NCI-H1436 treated with DMSO at 0.1 percent for 48 hours (cell line): ENCODE data around the gene ST7.

Experiments
- DNase-seq: peaks from one replicate; lab custom pipeline; 2025; lab: John Stamatoyannopoulos, UW

ST7 gene

GRCh38 chr7:117157241-117158209 is 204.2 kb downstream of the ST7 start:
- no peak for DNase-seq

- DNase-seq = no peak
Observed at GRCh38 chr7:117158941-117159697, 205.8 kb downstream of the ST7 start.

- DNase-seq = no peak
Observed at GRCh38 chr7:117163101-117163500, 209.8 kb downstream of the ST7 start.

- DNase-seq = no peak
Observed at GRCh38 chr7:117164620-117165019, 211.3 kb downstream of the ST7 start.

- DNase-seq = no peak
Observed at GRCh38 chr7:117165656-117166055, 212.4 kb downstream of the ST7 start.

- no peak for DNase-seq
Observed at GRCh38 chr7:117169907-117170306, 216.6 kb downstream of the ST7 start.

GRCh38 chr7:117171106-117171505 is 217.8 kb downstream of the ST7 start:
- DNase-seq = no peak

- no peak for DNase-seq
Observed at GRCh38 chr7:117172283-117172682, 219.0 kb downstream of the ST7 start.

- no peak for DNase-seq
Observed at GRCh38 chr7:117173035-117173770, 219.9 kb downstream of the ST7 start.

DNA sequence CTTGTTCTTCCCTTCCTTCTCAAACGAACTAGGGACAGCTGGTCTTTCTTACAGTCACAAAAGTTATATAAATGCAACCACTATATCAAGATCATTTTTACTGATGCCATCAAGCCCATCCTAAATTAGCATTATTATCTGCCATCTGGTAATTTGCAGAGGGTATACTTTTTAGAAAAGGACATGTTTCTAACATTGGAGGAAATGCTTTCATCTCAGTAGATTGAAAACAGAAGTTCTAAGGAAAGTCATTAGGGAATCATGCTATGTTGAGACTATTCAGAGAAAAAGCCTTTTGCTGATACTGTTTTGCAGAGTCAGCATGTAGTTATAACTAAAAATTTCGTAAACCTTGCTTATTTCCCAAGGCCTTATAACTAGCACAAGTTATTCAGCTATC is 222.9 kb downstream of the ST7 start:
- no peak for DNase-seq

DNA sequence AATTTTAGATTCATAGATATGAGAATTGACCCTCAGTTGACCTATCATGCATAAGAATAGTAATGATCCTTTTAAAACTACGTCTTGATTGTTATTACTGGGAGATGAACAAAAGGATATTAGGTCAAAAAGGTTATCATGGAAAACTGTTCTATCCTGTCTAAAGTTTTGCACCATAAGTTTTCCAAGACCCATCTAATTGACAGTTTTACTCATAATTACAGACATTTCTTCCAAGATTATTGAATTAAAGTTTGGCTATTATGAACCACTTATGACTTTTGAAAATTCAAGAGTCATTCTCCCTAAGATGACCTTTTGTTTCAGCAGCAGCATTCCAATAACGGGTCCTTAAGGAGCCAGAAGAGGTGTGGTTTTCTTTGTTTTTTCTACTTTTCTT is 225.3 kb downstream of the ST7 start:
- no peak for DNase-seq

GRCh38 chr7:117179701-117180100 is 226.4 kb downstream of the ST7 start:
- DNase-seq = no peak

DNA sequence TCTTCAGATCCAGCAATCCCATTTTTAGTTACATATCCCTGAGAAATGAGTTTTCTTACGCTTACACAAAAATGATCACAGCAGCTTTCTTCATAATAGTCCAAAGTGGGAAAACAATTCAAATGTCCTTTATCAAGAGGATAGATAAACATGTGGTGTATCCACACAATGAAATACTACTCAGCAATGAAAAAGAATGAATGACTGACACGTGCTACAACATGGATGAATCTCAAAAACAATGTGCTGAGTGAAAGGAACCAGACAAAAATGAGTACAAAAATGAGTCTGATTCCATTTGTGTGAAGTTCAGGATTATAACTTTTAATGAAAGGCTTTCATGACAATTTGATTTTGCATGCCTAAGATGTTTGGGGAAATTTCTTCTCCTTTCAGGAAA is 230.4 kb downstream of the ST7 start:
- DNase-seq = no peak

GRCh38 chr7:117184367-117184766 is 231.1 kb downstream of the ST7 start:
- no peak for DNase-seq

DNA sequence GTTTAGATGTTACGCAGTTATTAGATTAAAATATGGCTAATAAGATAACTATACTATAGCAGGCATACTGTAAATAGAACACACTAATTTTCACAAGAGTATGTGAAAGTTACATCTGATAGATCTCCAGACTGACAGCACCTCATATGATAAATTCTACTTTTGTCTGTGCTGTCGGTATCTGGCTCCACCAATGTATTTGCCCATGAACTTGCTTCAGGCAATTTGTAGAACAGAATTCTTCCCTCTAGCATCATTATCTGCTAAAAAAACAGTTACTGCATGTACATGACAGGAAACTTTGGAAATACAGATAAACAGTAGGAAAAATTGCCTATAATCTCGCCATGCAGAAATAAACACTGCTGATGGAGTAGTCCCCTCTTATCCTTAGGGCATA is 231.8 kb downstream of the ST7 start:
- DNase-seq = no peak

DNA sequence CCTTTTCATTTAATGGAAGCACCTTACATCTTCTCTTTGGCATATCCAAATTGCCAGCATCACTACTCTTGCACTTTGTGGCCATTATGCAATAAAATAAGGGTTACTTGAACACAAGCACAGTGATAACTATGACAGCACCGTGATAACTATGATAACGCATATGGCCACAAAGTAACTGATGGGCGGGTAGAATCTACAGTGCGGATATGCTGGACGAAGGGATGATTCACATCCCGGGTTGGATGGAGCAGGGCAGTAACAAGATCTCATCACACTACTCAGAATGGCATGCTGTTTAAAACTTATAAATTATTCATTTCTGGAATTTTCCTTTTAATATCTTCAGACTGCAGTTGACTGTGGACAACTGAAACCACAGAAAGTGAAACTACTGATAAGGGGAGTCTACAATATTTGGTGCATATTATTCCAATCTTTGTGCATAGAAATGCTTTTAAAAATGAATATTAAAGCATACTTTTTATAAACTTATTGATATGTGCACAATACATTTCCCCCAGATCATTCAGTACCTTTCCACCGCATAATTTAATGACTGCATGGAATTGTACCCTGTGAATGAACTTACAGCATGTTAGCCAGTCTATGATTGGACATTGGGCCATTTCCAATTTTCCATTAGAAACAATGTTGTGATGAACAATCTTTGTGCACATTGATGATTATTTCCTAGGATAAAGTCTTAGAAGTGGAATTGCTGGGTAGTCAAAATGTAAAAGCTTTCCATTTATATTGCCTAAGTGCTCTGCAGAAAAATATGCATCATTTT is 233.1 kb downstream of the ST7 start:
- DNase-seq = no peak

- DNase-seq = no peak
Observed at GRCh38 chr7:117188376-117188775, 235.1 kb downstream of the ST7 start.

DNA sequence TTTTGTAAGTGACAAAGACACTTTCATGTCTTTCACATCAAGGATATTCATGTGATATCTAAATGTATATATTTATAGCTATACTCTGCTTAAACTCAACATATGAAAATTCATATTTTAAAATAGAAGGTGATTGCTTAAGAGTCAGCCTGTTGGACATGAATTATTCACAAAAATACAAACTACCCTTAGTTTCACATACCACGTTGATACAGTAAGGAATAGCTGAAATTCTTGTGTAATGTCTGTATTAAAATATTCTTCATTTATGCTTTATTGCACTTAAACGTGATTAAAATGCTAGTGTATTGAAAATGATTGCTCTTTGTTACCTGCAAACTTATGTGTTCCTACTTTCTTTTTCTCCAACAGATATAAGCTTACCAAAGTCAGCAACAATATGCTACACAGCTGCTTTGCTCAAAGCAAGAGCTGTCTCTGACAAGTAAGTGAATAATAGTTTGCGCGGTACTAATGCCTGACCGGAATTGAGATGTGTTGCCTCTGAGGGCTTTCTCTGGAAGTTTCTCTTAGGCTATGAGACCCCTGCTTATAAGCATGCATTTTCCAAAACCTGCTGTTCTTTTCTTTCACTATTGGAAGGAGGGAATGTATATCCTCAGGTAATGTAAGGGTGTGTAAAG is 235.8 kb downstream of the ST7 start:
- DNase-seq = no peak

DNA sequence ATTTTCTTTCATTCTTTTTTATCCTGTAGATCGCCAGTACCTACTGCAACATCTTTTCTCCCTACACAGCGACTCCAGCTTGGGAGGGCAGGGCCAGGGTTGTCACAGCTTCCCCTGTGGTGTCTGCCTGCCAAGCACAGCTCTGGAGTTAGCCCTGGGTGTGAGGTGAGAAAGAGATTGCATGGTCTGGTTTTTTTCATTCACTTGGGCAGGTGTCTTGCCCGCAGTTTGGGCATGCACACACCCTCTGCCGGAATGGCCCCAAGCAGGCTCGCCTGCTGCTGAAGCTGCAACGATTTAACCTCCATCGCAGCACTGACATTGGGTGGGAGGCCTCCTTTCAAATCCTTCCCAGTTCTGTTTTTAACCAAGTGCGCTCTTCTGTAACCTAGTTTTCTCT is 236.8 kb downstream of the ST7 start:
- DNase-seq = no peak

GRCh38 chr7:117190746-117191435 is 237.6 kb downstream of the ST7 start:
- DNase-seq = no peak

DNA sequence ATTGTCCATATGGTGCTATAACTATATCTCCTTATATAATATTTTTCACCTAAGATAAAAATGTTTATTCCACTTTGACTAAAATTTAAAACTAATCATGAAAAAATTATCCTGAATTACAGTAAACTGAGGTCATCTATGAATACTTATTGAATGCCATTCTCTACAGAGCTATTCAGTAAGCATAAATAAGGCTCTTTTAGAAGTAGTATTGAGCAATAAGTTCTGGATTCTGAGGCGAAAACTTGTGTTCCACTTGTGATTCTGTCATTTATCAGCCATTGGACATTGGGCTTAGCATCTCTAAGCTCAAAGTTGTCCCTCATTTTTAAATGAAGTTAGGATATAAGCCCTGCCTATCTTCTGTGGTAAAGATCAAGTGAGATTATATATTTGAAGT is 238.8 kb downstream of the ST7 start:
- no peak for DNase-seq
